Endothelial cell of umbilical vein (primary cell): ENCODE data around the gene ATF5. TPM values are rescaled to one million over a fixed set of nuclear protein-coding genes. Genes with fewer than 3 reads are reported as not detected.

Experiments used
- BruUV-seq: library from RNA; stranded (reverse); fragments of 400-500 nt; replicated peaks from 2 replicates; lab custom pipeline; 2021; lab: Mats Ljungman, UMichigan
- CTCF ChIA-PET: fragments of 300-600, 350-600 bp; sonication (Branson Sonifier 250); formaldehyde crosslinking; loops from one replicate; lab custom pipeline; 2021; ENCODE audit warnings: antibody characterized with exemption, inconsistent platforms; lab: Charles Lee
- POLR2A ChIA-PET: fragments of 300-600, 350-600 bp; sonication (Branson Sonifier 250); formaldehyde crosslinking; loops from one replicate; lab custom pipeline; 2021; ENCODE audit warnings: antibody characterized with exemption, inconsistent platforms; lab: Charles Lee
- DNase-seq: peaks from one replicate; pipeline ENCODE4 v3.0.0-alpha.2; 2011; ENCODE audit warnings: low read depth, low spot score
- FAIRE-seq: peaks from 2 replicates; lab custom pipeline; 2011; peaks lifted over from hg19 to GRCh38; lab: Jason Lieb, UNC
- H2AFZ ChIP-seq: 2 replicates; pipeline ENCODE4 v1.6.0; 2012; ENCODE audit warnings: low read depth, low read length, control low read depth, inconsistent platforms
- H3K27ac ChIP-seq: 2 replicates; pipeline ENCODE4 v1.5.1; 2011; ENCODE audit warnings: low read depth, mild to moderate bottlenecking, control low read depth, low read length, moderate library complexity; ENCODE audit not compliant: insufficient read depth
- H3K27me3 ChIP-seq, 2 experiments: 2 replicates each; pipeline versions ENCODE4 v1.6.0 to v1.6.1; 2011; ENCODE audit warnings: low read length in 2 of 2, mixed read lengths in 1 of 2; ENCODE audit not compliant: control insufficient read depth in 2 of 2, insufficient read depth in 2 of 2
- H3K36me3 ChIP-seq, 2 experiments: 2 replicates in 1 of 2; 3 replicates in 1 of 2; pipeline ENCODE4 v1.5.1; 2011; ENCODE audit warnings: low read length in 2 of 2, mild to moderate bottlenecking in 1 of 2, moderate library complexity in 1 of 2; ENCODE audit not compliant: control insufficient read depth in 2 of 2, insufficient read depth in 2 of 2; ENCODE audit errors: extremely low read depth in 1 of 2
- H3K4me1 ChIP-seq: 3 replicates; pipeline ENCODE4 v1.5.1; 2011; ENCODE audit warnings: mild to moderate bottlenecking, low read length; ENCODE audit not compliant: control insufficient read depth, insufficient read depth; ENCODE audit errors: extremely low read depth
- H3K4me2 ChIP-seq: 2 replicates; pipeline ENCODE4 v1.6.1; 2011; ENCODE audit warnings: low read length, control low read depth, mixed read lengths; ENCODE audit not compliant: insufficient read depth
- H3K4me3 ChIP-seq, 3 experiments: fragments of 200-600 bp in 1 of 3; sonication (generic), shearing (Covaris generic) in 1 of 3; replicated peaks in 1 of 3; 2 replicates each; pipeline ENCODE4 v1.5.1; 2011 to 2016; ENCODE audit warnings: control low read depth in 3 of 3, low read length in 3 of 3, mild to moderate bottlenecking in 2 of 3, inconsistent platforms in 1 of 3, low read depth in 1 of 3, moderate library complexity in 1 of 3; ENCODE audit not compliant: insufficient read depth in 1 of 3
- H3K79me2 ChIP-seq: 2 replicates; pipeline ENCODE4 v1.6.0; 2012; ENCODE audit warnings: low read length, inconsistent platforms; ENCODE audit not compliant: control insufficient read depth, insufficient read depth
- H3K9ac ChIP-seq: replicated peaks from 2 replicates; pipeline ENCODE3; 2011; ENCODE audit warnings: low read length, control low read depth; ENCODE audit not compliant: insufficient read depth; ENCODE audit errors: extremely low read depth
- H3K9me1 ChIP-seq: replicated peaks from 3 replicates; pipeline ENCODE4 v1.6.0; 2011; ENCODE audit warnings: mild to moderate bottlenecking, low read length; ENCODE audit not compliant: control insufficient read depth, insufficient read depth; ENCODE audit errors: extremely low read depth
- H3K9me3 ChIP-seq: replicated peaks from 2 replicates; pipeline ENCODE4 v1.5.1; 2012; ENCODE audit warnings: low read length, inconsistent platforms; ENCODE audit not compliant: control insufficient read depth, insufficient read depth
- H4K20me1 ChIP-seq: replicated peaks from 2 replicates; pipeline ENCODE3; 2011; ENCODE audit warnings: mild to moderate bottlenecking, low read length; ENCODE audit not compliant: control insufficient read depth, insufficient read depth; ENCODE audit errors: extremely low read depth
- CTCF ChIP-seq, 2 donors: IDR thresholded peaks; 1 replicate in 1 of 2; 2 replicates in 1 of 2; pipeline ENCODE4 v1.5.1; 2011; ENCODE audit warnings: low read length in 2 of 2, mild to moderate bottlenecking in 2 of 2, moderate library complexity in 2 of 2, control low read depth in 1 of 2, inconsistent platforms in 1 of 2, low read depth in 1 of 2; ENCODE audit not compliant: insufficient read depth in 1 of 2; ENCODE audit errors: extremely low read depth in 1 of 2
- EZH2 ChIP-seq: IDR thresholded peaks from 2 replicates; pipeline ENCODE4 v1.6.1; 2012; ENCODE audit warnings: borderline replicate concordance, low read depth, mild to moderate bottlenecking, moderate library complexity, low read length, inconsistent platforms; ENCODE audit not compliant: severe bottlenecking
- FOS ChIP-seq: IDR thresholded peaks from 2 replicates; pipeline ENCODE4 v1.6.1; 2011; ENCODE audit warnings: mild to moderate bottlenecking, low read length, moderate library complexity, borderline replicate concordance; ENCODE audit not compliant: insufficient read depth
- GATA2 ChIP-seq: IDR thresholded peaks from 2 replicates; pipeline ENCODE4 v1.7.0; 2011; ENCODE audit warnings: low read depth, mild to moderate bottlenecking, moderate library complexity, mixed read lengths, low read length; ENCODE audit not compliant: insufficient read length, insufficient read depth
- JUN ChIP-seq: IDR thresholded peaks from 2 replicates; pipeline ENCODE4 v1.6.1; 2011; ENCODE audit warnings: borderline replicate concordance, low read depth; ENCODE audit not compliant: insufficient read length, insufficient read depth
- MYC ChIP-seq: IDR thresholded peaks from one replicate; pipeline ENCODE4 v1.6.1; 2011; ENCODE audit warnings: mild to moderate bottlenecking, low read depth, low read length
- POLR2A ChIP-seq: IDR thresholded peaks from 2 replicates; pipeline ENCODE4 v1.6.1; 2012; ENCODE audit warnings: low read depth, mild to moderate bottlenecking, control low read depth, low read length
- POLR2AphosphoS5 ChIP-seq: IDR thresholded peaks from 2 replicates; pipeline ENCODE4 v1.6.1; 2012; ENCODE audit warnings: low read depth, mild to moderate bottlenecking, control low read depth, low read length, moderate library complexity; ENCODE audit not compliant: insufficient read depth
- dilution Hi-C: fragments of 300-500 bp; cut with MboI; formaldehyde crosslinking; loops from one replicate; pipeline ENCODE4 v1.15.0; 2019; ENCODE audit warnings: low sequenced_read_pairs; ENCODE audit not compliant: extremely low pct_ligation_motif_present
- intact Hi-C: fragments of 100-400 bp; cut with micrococcal nuclease; formaldehyde crosslinking; loops from one replicate; pipeline ENCODE4 v1.10.0; 2022
- polyA plus RNA-seq, 4 experiments: library from polyadenylated mRNA; depleted of rRNA in 3 of 4; stranded (reverse) in 3 of 4; unstranded in 1 of 4; fragments of >200 nt; gene quantifications; 2 replicates each; pipeline versions ENCODE4 v1.2.1 to v1.2.3, GENCODE V29; 2011 to 2012; ENCODE audit warnings: missing spikeins in 1 of 4
- total RNA-seq: library from RNA; stranded (reverse); gene quantifications from 2 replicates; pipeline ENCODE4 v1.2.3, GENCODE V29; 2021
- TF ChIP-seq, protein P1 (sequence below): IDR thresholded peaks from 2 replicates; pipeline ENCODE4 v1.6.1; 2011; ENCODE audit not compliant: insufficient read depth, insufficient read length

Gene ATF5
- total and polyA plus RNA-seq, 2 donors (not counting 3 experiments of a cell fraction or from before 2014, with no cell fraction given) = 23.2 to 46.0 TPM

GRCh38 chr19:49923055-49924003 lies 5.7 kb upstream of the ATF5 start:
- Histone ChIP-seq H2AFZ (no peak overlapping the region), H3K9ac (no peak overlapping the region), H3K9me3 (no peaks in the 10 kb centered on the region), H3K36me3 (peaks cover 6 to 25% of the 10 kb centered on the region in 2 experiments), H3K79me2 (peaks cover 87% of the 10 kb centered on the region), H3K4me2 (no peak overlapping the region), H3K4me1 (peaks cover 10% of the 10 kb centered on the region), H3K9me1 (no peaks in the 10 kb centered on the region), H3K4me3 (no peak overlapping the region), H4K20me1 (no peaks in the 10 kb centered on the region), H3K27me3 (no peaks in the 10 kb centered on the region), H3K27ac (no peak overlapping the region)
- no peak for DNase-seq
- no TSS peak for BruUV-seq
- no peak for TF ChIP-seq POLR2AphosphoS5
- no peak for TF ChIP-seq POLR2A
- TF ChIP-seq CTCF (IDR thresholded peaks at IDR 0.05; ENCODE audit: extremely low read depth in 1 of 2, insufficient read depth in 1 of 2, low read depth in 1 of 2, low read length in 2 of 2) = no peak
- TF ChIP-seq GATA2 = no peak
- TF ChIP-seq FOS = no peak
- TF ChIP-seq, protein P1, sequence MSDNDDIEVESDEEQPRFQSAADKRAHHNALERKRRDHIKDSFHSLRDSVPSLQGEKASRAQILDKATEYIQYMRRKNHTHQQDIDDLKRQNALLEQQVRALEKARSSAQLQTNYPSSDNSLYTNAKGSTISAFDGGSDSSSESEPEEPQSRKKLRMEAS = no peak
- TF ChIP-seq EZH2 = no peak
- no peak for TF ChIP-seq JUN
- no peak for TF ChIP-seq MYC
- dilution Hi-C loops = no loop called here
- ChIA-PET CTCF (no interaction called here), POLR2A (no interaction called here)
- no peak for FAIRE-seq
- intact Hi-C loops = no loop called here
